Subcutaneous adipose tissue (tissue), 4 donors: ENCODE results near the gene ZMYM5. TPM values are rescaled to one million over a fixed set of nuclear protein-coding genes. Genes with fewer than 3 reads are reported as not detected.
"Not testable (repeated sequence)": the region's sequence is repeated elsewhere in the genome, so short reads cannot be mapped to it uniquely, and the experiment has no call there.

ENCODE experiments used
- total RNA-seq, 4 donors: library from RNA; depleted of rRNA; stranded (reverse); fragments of >200 nt; gene quantifications; one replicate each; pipeline ENCODE4 v1.1.0, GENCODE V29; 2016
- TF ChIP-seq, protein P1 (sequence below): fragments of 450-650 bp; IDR thresholded peaks from one replicate; pipeline ENCODE4 v1.5.1; 2016; ENCODE audit warnings: low read depth, mild to moderate bottlenecking, control low read depth, antibody characterized with exemption, moderate library complexity

The ZMYM5 gene
- total RNA-seq, 4 donors from 2014 or later, result 15.4 to 26.3 (median 19.8) TPM

DNA sequence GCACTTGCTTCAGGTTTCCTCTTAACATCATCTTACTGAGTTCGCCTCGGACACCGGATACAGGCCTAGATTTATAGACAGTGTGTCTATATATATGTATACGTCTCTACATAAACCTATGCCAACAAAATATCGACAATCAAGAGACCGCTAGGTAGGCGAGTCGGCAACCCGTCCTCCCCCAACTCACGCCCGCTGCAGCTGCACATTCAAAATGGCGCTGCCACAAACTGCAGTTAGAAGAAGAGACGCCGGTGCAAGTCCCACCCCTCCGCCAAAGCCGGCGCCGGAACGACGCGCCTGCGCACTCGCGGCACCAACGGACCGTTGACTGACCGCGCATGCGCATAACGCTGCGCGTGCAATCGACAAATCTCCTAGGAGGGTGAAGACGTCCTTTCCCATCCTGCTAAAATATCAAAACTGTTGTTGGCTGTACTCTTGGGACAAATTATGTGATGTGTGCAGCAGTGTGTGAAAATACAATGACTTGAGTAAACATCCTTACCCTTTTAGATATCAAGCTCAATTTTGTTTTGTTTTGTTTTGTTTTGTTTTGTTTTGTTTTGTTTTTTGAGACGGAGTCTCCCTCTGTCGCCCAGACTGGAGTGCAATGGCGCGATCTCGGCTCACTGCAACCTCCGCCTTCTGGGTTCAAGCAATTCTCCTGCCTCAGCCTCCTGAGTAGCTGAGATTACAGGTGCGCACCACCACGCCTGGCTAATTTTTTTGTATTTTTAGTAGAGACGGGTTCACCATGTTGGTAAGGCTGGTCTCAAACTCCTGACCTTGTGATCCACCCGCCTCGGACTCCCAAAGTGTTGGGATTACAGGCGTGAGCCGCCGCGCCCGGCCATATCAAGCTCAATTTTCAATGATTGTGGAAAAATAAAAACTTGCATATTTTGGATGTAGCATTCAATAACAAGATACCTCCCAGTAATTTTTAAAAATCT lies 80.4 kb downstream of the ZMYM5 start, which contains the start of gene PSPC1:
TSS of gene PSPC1 (minus strand) at position 219 of the 956 bp plus-strand sequence. CDS start at position 31, 188 bp downstream.
- TF ChIP-seq, protein P1, sequence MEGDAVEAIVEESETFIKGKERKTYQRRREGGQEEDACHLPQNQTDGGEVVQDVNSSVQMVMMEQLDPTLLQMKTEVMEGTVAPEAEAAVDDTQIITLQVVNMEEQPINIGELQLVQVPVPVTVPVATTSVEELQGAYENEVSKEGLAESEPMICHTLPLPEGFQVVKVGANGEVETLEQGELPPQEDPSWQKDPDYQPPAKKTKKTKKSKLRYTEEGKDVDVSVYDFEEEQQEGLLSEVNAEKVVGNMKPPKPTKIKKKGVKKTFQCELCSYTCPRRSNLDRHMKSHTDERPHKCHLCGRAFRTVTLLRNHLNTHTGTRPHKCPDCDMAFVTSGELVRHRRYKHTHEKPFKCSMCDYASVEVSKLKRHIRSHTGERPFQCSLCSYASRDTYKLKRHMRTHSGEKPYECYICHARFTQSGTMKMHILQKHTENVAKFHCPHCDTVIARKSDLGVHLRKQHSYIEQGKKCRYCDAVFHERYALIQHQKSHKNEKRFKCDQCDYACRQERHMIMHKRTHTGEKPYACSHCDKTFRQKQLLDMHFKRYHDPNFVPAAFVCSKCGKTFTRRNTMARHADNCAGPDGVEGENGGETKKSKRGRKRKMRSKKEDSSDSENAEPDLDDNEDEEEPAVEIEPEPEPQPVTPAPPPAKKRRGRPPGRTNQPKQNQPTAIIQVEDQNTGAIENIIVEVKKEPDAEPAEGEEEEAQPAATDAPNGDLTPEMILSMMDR, result not testable (repeated sequence)

DNA sequence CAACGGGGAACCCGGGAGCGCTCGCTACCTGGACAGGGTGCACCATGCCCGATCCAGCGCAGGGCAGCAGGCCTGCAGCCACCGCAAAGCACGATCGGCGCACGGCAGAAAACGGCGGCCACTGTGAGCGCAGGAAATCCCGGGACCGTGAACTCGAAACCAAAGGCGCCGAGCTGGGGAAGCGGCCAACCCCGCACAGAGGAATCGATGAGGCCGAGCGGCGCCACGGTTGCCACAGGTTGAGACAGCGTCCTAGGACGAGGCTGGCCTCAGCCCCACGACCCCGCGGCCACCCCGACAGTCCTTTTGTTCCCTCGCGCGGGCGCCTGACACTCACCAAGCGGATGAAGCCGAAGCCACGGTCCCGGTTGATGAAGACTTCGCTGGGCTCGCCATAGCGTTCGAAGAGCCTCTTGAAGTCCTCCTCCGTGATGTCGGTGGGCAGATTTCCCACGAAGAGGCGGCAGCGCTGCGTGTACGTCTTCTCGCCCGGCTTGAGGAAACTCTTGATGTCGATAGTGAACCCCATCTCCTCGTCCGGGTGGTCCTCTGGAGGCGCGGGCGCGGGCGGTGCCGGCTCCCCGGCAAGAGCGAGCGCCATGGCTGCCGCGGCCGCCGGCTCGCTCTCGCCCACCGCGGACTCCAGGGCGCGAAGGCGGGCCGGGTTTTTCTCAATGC lies 81.3 kb downstream of the ZMYM5 start:
- TF ChIP-seq, protein P1, result no peak

DNA sequence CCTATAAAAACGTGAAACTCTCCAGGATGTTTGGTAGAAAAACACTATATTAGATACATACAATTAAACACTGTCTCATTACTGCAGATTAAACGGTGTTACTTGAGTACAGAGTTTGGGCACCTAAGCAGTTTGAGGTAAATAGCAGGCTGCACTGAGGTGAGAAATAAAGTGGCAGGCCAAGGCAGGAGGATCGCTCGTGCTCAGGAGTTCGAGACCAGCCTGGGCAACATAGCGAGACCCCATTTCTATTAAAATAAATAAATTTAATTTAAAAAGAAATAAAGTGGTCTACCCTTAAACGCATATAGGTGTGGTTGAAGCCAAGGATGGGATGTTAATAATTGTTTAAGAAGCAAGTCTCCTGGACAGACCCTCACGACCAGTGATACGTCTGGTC lies 81.9 kb downstream of the ZMYM5 start:
- TF ChIP-seq, protein P1, result no peak

Other genes with a start within 250 kb of the ZMYM5 start
- 10 to 100 TPM; 25.8 to 51.4 (median 46.6) TPM for gene MPHOSPH8, start 230.0 kb downstream of the ZMYM5 start, total RNA-seq
- gene PSPC1, start 80.7 kb downstream of the ZMYM5 start, total RNA-seq, result 10 to 100 TPM; 48.9 to 57.1 (median 51.7) TPM
- gene ZMYM2, start 95.1 kb upstream of the ZMYM5 start, total RNA-seq, result 10 to 100 TPM; 73.3 to 97.2 (median 86.5) TPM